Measurements from ENCODE around the gene TIFAB.

The TIFAB gene

DNA sequence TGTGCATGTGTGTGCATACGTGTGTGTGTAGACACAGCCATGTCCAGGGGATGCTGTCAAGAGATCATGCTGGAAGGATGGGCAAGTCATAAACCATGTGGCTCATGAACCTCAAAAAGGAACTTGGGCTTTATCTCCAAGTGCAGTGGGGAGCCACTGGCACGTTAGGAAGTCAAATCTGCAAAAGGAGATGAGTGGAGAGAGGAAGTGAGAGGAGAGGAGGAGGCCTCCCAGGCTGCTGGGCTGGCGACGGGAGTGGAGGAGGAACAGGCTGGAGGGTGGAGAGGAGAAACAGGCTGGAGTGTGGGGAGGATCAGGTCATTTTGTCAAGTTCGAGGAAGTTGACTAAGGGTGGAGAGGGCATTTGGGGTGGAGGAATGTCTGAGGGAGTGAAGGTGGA lies 29.2 kb upstream of the TIFAB start:
- DNase-seq (ENCODE audit: low read depth), result no peak
- TF ChIP-seq, protein P1, sequence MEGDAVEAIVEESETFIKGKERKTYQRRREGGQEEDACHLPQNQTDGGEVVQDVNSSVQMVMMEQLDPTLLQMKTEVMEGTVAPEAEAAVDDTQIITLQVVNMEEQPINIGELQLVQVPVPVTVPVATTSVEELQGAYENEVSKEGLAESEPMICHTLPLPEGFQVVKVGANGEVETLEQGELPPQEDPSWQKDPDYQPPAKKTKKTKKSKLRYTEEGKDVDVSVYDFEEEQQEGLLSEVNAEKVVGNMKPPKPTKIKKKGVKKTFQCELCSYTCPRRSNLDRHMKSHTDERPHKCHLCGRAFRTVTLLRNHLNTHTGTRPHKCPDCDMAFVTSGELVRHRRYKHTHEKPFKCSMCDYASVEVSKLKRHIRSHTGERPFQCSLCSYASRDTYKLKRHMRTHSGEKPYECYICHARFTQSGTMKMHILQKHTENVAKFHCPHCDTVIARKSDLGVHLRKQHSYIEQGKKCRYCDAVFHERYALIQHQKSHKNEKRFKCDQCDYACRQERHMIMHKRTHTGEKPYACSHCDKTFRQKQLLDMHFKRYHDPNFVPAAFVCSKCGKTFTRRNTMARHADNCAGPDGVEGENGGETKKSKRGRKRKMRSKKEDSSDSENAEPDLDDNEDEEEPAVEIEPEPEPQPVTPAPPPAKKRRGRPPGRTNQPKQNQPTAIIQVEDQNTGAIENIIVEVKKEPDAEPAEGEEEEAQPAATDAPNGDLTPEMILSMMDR (conservative IDR thresholded peaks at IDR 0.05; ENCODE audit: low read depth, low read length), result no peak
- no peak overlapping the region for H3K4me3 ChIP-seq (ENCODE audit: low read depth, low read length)

DNA sequence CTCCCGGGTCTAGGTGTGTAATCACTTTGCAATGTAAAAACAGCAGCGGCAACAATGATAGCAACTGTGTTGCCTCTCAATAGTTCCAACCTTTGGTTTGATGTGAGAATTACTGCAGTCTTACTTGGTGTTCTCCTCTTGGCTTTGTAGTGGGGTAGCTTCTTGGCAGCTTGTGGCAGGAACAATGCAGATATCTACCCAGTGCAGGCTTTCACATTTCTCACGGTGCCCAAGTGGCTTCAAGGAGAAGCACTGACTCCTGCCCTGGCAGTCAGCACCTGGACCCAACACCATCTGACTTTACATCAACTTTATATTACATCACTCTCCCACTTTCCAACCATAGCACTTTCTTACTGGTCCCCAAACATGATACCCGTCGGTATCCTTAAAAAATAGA lies 28.4 kb upstream of the TIFAB start:
- TF ChIP-seq, protein P1 (conservative IDR thresholded peaks at IDR 0.05; ENCODE audit: low read depth, low read length), result no peak
- no peak for DNase-seq (ENCODE audit: low read depth)
- H3K4me3 ChIP-seq (ENCODE audit: low read depth, low read length), result no peak overlapping the region

DNA sequence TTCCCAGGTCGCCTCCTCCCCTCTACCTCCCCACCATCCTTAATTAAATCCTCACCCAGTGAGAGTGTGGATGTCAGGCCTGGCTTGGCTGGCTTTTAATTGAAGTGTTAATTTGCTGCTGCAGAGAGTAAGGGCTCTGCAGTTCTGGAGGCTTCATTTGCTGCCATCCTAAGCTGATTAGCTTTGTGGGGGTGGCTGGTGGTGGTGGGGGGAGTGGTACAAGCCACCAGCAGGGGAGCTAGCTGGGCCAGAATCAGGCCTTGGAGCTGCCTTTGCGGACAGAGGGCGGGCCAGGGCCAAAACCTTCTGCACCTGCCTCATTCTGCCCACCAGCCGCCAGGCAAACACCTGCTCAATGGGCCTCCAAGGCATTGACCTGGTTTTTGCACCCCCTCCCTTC lies 26.8 kb upstream of the TIFAB start:
- no peak for DNase-seq (ENCODE audit: low read depth)
- H3K4me3 ChIP-seq (ENCODE audit: low read depth, low read length), result no peak overlapping the region
- TF ChIP-seq, protein P1 (conservative IDR thresholded peaks at IDR 0.05; ENCODE audit: low read depth, low read length), result no peak

DNA sequence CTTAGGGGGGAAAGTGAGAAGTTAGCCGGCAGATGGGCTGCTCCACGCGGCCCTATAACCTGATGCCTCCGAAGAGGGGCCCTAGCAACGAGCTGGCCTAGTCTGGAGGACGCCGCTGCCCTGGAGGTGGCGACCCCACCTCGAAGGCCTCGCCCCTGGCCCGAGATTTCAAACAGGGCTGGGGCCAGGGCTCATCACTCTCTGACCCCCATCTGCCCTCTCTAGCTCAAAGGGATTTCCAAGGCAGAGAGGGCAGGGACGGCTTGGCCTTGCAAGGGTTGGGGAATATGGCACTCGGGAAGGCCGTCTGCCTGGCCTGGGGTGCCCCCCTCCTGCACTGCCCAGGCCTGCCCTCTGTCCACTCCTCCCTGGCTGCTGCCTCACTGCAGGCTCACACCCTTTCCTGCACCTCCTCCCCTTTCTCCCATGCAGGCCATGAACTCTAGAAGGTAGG lies 25.5 kb upstream of the TIFAB start:
- no peak overlapping the region for H3K4me3 ChIP-seq (ENCODE audit: low read depth, low read length)
- no peak for DNase-seq (ENCODE audit: low read depth)
- TF ChIP-seq, protein P1 (conservative IDR thresholded peaks at IDR 0.05; ENCODE audit: low read depth, low read length), result no peak

DNA sequence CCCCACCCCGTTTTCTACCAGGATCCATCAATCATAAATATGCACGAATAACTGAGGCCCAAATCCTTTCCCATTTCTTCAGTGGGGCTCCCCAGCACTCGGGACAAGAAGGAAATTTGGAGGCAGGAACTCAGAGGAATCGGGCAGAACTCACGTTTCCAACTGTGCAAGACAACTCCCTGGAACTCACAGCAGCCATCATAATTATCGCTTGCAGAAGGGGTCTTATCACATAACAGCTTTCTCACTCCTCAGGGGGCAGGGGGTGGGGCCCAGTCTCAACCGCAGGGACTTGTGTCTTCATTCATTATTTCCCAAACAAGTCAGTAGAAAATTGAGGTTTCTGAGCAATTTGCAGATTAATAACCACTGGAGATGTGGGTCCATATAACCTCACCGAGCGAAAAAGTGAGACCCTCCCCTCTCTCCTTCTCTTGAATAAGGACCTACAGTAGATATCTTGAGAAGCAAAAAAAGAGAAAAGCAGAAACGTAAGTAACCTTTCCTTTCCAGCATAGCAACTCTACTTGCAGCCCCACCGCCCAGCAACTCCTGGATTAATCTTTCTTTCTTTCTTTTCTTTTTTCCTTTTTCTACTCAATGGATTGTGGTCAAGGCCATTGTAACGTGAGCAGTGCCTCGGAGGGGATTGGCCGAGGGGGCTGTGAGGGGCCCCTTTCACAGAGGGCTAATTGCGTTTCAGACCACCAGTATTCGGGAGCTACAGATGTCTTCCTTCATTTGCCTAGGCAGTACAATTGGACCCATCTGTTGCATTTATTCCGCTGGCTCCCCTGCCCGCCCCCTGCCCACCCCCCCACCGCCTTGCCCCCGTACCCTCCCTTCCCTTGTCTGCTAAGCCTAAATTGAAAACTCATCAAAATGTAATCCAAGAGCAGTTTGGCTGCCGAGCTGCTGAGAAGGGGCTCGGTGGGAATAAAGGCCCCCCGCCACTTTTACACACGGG lies 24.7 kb upstream of the TIFAB start:
- no peak for DNase-seq (ENCODE audit: low read depth)
- H3K4me3 ChIP-seq (ENCODE audit: low read depth, low read length), result no peak overlapping the region
- TF ChIP-seq, protein P1 (conservative IDR thresholded peaks at IDR 0.05; ENCODE audit: low read depth, low read length), result no peak

DNA sequence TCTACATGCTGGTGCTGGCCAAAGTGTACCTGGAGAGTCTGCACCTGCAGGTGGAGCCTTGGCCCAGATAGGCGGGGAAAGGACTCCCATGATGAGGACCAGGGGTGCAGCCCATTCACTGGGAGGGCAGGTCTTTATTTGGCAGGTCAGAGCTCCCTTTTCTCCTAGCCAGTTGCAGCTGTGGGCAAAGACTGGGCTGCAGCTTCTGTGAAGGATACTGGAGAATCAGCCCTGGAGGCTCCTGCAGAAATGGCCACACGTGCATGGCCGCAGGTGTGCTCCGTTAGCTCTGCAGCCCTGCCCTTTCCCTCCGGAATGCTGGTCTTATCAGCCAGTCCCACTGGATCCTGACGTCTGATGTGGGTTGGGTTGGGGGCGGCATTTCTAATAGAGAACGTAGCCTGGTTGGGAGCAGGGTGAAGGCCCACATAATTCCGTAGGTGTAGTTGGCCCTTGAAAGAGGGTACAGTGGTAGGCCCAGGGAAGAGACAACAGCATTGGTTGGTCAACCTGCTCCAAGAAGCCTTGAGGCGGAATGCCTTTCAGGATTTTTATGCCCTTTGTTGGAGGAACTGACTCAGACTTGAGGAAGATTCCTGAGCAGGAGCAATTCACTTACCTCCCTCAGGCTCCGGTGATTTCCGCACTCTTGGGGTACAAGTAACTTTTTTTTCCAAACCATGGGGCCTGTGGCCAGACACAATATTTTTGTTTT lies 22.0 kb upstream of the TIFAB start:
- DNase-seq (ENCODE audit: low read depth), result no peak
- TF ChIP-seq, protein P1 (conservative IDR thresholded peaks at IDR 0.05; ENCODE audit: low read depth, low read length), result no peak
- H3K4me3 ChIP-seq (ENCODE audit: low read depth, low read length), result no peak overlapping the region

All from choroid plexus epithelial cell (primary cell).